Hematopoietic multipotent progenitor cell treated with erythropoietin and hydrocortisone succinate and interleukin-3 and kit ligand, for 8 days (in vitro differentiated cells): ENCODE results near the gene PDE5A.
"Not testable (repeated sequence)": the region's sequence is repeated elsewhere in the genome, so short reads cannot be mapped to it uniquely, and the experiment has no call there.

ENCODE experiments used
- DNase-seq: peaks from one replicate; pipeline ENCODE4 v3.0.0-alpha.2; 2015

PDE5A gene

GRCh38 chr4:119643306-119644042, 14.9 kb upstream of the PDE5A start:
- DNase-seq: no peak

GRCh38 chr4:119641765-119642164, 13.2 kb upstream of the PDE5A start:
- no peak for DNase-seq

- no peak for DNase-seq
Observed at GRCh38 chr4:119638359-119638758, 9.8 kb upstream of the PDE5A start.

GRCh38 chr4:119636851-119637250, 8.2 kb upstream of the PDE5A start:
- DNase-seq: not testable (repeated sequence)

GRCh38 chr4:119632216-119632615, 3.6 kb upstream of the PDE5A start:
- no peak for DNase-seq

- DNase-seq: no peak
Observed at GRCh38 chr4:119629142-119629471, 503 bp upstream of the PDE5A start.

- DNase-seq: peak; percentile 23
Observed at GRCh38 chr4:119627267-119628255, 1.0 kb downstream of the PDE5A start.

GRCh38 chr4:119626943-119627266, 1.7 kb downstream of the PDE5A start:
- no peak for DNase-seq

GRCh38 chr4:119626420-119626819, 2.2 kb downstream of the PDE5A start:
- DNase-seq: no peak

GRCh38 chr4:119625761-119626160, 2.8 kb downstream of the PDE5A start:
- no peak for DNase-seq

GRCh38 chr4:119624356-119624755, 4.2 kb downstream of the PDE5A start:
- no peak for DNase-seq

- DNase-seq: no peak
Observed at GRCh38 chr4:119623025-119623424, 5.6 kb downstream of the PDE5A start.

GRCh38 chr4:119615068-119615719, 13.4 kb downstream of the PDE5A start:
- DNase-seq: no peak

GRCh38 chr4:119604266-119604665, 24.3 kb downstream of the PDE5A start:
- DNase-seq: no peak

GRCh38 chr4:119602366-119602765, 26.2 kb downstream of the PDE5A start:
- no peak for DNase-seq

- DNase-seq: no peak
Observed at GRCh38 chr4:119598521-119598920, 30.1 kb downstream of the PDE5A start.

- no peak for DNase-seq
Observed at GRCh38 chr4:119597377-119597776, 31.2 kb downstream of the PDE5A start.

GRCh38 chr4:119593698-119594097, 34.9 kb downstream of the PDE5A start:
- DNase-seq: no peak

GRCh38 chr4:119592830-119593229, 35.8 kb downstream of the PDE5A start:
- DNase-seq: no peak

GRCh38 chr4:119589165-119589564, 39.4 kb downstream of the PDE5A start:
- no peak for DNase-seq

GRCh38 chr4:119587796-119588195, 40.8 kb downstream of the PDE5A start:
- no peak for DNase-seq

GRCh38 chr4:119585771-119586170, 42.8 kb downstream of the PDE5A start:
- DNase-seq: no peak

GRCh38 chr4:119581190-119581873, 47.3 kb downstream of the PDE5A start:
- no peak for DNase-seq
